Fibroblast of lung (primary cell): ENCODE measurements around the gene SCTR. TPM values are rescaled to one million over a fixed set of nuclear protein-coding genes. Genes with fewer than 3 reads are reported as not detected.

Experiments used
- DNase-seq, 2 donors: peaks; one replicate each; pipeline versions ENCODE4 v3.0.0 to v3.0.0-alpha.2; 2010; ENCODE audit warnings: low read depth in 2 of 2
- H2AFZ ChIP-seq: 2 replicates; pipeline ENCODE4 v1.5.1; 2012; ENCODE audit warnings: low read length, control low read depth, inconsistent platforms
- H3K27ac ChIP-seq: 2 replicates; pipeline ENCODE4 v1.5.1; 2011; ENCODE audit warnings: low read length, control low read depth; ENCODE audit not compliant: insufficient read depth
- H3K27me3 ChIP-seq: 2 replicates; pipeline ENCODE4 v1.5.1; 2011; ENCODE audit warnings: mild to moderate bottlenecking, low read length; ENCODE audit not compliant: control insufficient read depth, insufficient read depth
- H3K36me3 ChIP-seq: 2 replicates; pipeline ENCODE4 v1.5.1; 2011; ENCODE audit warnings: low read length; ENCODE audit not compliant: control insufficient read depth, insufficient read depth
- H3K4me1 ChIP-seq: 2 replicates; pipeline ENCODE4 v1.5.1; 2011; ENCODE audit warnings: low read length; ENCODE audit not compliant: control insufficient read depth, insufficient read depth; ENCODE audit errors: extremely low read depth
- H3K4me2 ChIP-seq: 2 replicates; pipeline ENCODE4 v1.5.1; 2011; ENCODE audit warnings: low read length, control low read depth; ENCODE audit not compliant: insufficient read depth; ENCODE audit errors: extremely low read depth
- H3K4me3 ChIP-seq, 4 experiments: fragments of 200-600 bp in 1 of 4; sonication (generic) in 1 of 4; replicated peaks in 1 of 4; 2 replicates each; pipeline ENCODE4 v1.5.1; 2011 to 2016; ENCODE audit warnings: low read length in 4 of 4, low read depth in 3 of 4, mild to moderate bottlenecking in 3 of 4, control low read depth in 2 of 4, inconsistent platforms in 1 of 4, mixed read lengths in 1 of 4; ENCODE audit not compliant: insufficient read depth in 1 of 4; ENCODE audit errors: control extremely low read depth in 1 of 4
- H3K79me2 ChIP-seq: 2 replicates; pipeline ENCODE4 v1.5.1; 2012; ENCODE audit warnings: mild to moderate bottlenecking, low read length, inconsistent platforms; ENCODE audit not compliant: control insufficient read depth, insufficient read depth
- H3K9ac ChIP-seq: 2 replicates; pipeline ENCODE4 v1.5.1; 2011; ENCODE audit warnings: mild to moderate bottlenecking, low read length, control low read depth; ENCODE audit not compliant: insufficient read depth
- H3K9me3 ChIP-seq: 2 replicates; pipeline ENCODE4 v1.5.1; 2012; ENCODE audit warnings: low read depth, low read length; ENCODE audit not compliant: control insufficient read depth, insufficient read depth
- H4K20me1 ChIP-seq: 2 replicates; pipeline ENCODE4 v1.5.1; 2011; ENCODE audit warnings: low read length; ENCODE audit not compliant: control insufficient read depth, insufficient read depth; ENCODE audit errors: extremely low read depth
- EZH2 ChIP-seq: IDR thresholded peaks from 2 replicates; pipeline ENCODE4 v1.5.1; 2012; ENCODE audit warnings: low read length, control low read depth, mild to moderate bottlenecking; ENCODE audit errors: missing control alignments
- polyA plus RNA-seq, 2 donors: library from polyadenylated mRNA; depleted of rRNA in 1 of 2; stranded (reverse) in 1 of 2; unstranded in 1 of 2; fragments of >200 nt; gene quantifications; 2 replicates each; pipeline ENCODE4 v1.2.1, GENCODE V29; 2011 to 2012; ENCODE audit warnings: missing spikeins in 1 of 2
- total RNA-seq: library from RNA; depleted of rRNA; stranded (reverse); fragments of >200 nt; gene quantifications from 2 replicates; pipeline ENCODE4 v1.2.1, GENCODE V29; 2014
- TF ChIP-seq, protein P1 (sequence below), 2 donors: IDR thresholded peaks in 1 of 2; conservative IDR thresholded peaks in 1 of 2; 1 replicate in 1 of 2; 2 replicates in 1 of 2; pipeline ENCODE4 v1.5.1; 2011 to 2012; ENCODE audit warnings: low read length in 2 of 2, control low read depth in 1 of 2, inconsistent platforms in 1 of 2, low read depth in 1 of 2, mild to moderate bottlenecking in 1 of 2

The SCTR gene
- total and polyA plus RNA-seq, 2 donors (not counting 1 experiment from before 2014, with no cell fraction given) = not detected

DNA sequence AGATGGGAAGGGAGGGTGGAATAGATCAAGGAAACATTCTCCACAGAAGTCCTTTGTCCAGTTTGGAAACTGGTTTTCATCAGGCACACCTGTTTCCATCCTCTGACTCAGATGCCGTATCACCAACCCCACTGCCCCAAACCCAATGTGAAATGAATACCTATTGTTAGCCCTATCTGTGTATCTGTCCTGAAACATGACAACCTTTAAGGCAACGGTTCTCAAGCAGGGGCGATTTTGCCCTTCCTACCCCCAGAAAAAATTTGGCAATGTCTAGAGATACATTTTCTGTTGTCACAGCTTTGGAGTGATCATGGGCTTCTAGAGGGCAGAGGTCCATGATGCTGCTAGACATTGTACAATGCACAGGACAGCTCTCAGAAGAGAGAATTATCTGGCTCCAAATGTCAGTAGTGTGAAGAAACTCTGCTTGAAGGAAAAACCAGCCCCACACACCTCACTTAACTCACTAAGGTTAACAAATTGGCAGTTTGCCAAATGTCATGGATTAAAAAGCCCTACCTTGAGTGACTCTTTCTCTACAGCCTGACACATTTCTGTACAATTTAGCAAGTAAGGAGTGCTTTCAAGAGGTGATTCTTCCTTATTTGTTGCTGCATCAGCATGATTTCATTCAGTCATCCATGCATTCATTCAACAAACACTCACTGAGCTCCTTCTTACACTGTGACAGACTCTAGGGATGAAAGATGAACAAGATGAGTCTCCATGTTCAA, 3.4 kb downstream of the SCTR start:
- no peak overlapping the region for H3K4me2 ChIP-seq
- H3K27me3 ChIP-seq = peaks cover 17% of the 10 kb centered on the region
- TF ChIP-seq EZH2 = no peak
- no peak for DNase-seq
- H4K20me1 ChIP-seq = no peaks in the 10 kb centered on the region
- no peaks in the 10 kb centered on the region for H3K9me3 ChIP-seq
- no peak overlapping the region for H3K4me3 ChIP-seq
- no peak overlapping the region for H2AFZ ChIP-seq
- no peak overlapping the region for H3K9ac ChIP-seq
- no peaks in the 10 kb centered on the region for H3K79me2 ChIP-seq
- no peak overlapping the region for H3K27ac ChIP-seq
- H3K4me1 ChIP-seq = no peaks in the 10 kb centered on the region
- H3K36me3 ChIP-seq = no peaks in the 10 kb centered on the region

DNA sequence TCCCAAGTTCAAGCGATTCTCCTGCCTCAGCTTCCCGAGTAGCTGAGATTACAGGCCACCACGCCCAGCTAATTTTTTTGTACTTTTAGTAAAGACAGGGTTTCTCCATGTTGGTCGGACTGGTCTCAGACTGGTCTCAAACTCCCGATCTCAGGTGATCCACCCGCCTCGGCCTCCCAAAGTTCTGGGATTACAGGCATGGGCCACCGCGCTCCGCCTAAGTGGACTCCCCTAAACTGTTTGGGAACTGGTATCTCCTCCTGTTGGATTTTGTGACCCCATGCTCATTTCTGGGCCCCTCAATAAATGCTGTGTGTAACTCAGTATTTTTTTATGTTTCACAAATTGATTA, 5.2 kb downstream of the SCTR start:
- H3K4me2 ChIP-seq = no peak overlapping the region
- H2AFZ ChIP-seq = no peak overlapping the region
- peaks cover 6% of the 10 kb centered on the region for H3K27me3 ChIP-seq
- H3K4me3 ChIP-seq = no peak overlapping the region
- TF ChIP-seq, protein P1, sequence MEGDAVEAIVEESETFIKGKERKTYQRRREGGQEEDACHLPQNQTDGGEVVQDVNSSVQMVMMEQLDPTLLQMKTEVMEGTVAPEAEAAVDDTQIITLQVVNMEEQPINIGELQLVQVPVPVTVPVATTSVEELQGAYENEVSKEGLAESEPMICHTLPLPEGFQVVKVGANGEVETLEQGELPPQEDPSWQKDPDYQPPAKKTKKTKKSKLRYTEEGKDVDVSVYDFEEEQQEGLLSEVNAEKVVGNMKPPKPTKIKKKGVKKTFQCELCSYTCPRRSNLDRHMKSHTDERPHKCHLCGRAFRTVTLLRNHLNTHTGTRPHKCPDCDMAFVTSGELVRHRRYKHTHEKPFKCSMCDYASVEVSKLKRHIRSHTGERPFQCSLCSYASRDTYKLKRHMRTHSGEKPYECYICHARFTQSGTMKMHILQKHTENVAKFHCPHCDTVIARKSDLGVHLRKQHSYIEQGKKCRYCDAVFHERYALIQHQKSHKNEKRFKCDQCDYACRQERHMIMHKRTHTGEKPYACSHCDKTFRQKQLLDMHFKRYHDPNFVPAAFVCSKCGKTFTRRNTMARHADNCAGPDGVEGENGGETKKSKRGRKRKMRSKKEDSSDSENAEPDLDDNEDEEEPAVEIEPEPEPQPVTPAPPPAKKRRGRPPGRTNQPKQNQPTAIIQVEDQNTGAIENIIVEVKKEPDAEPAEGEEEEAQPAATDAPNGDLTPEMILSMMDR (conservative IDR thresholded peaks at IDR 0.05 in 1 of 2, IDR thresholded peaks at IDR 0.05 in 1 of 2; ENCODE audit: low read depth in 1 of 2, low read length in 2 of 2) = no peak
- H3K4me1 ChIP-seq = no peaks in the 10 kb centered on the region
- no peak overlapping the region for H3K9ac ChIP-seq
- DNase-seq = no peak
- no peaks in the 10 kb centered on the region for H3K79me2 ChIP-seq
- H4K20me1 ChIP-seq = no peaks in the 10 kb centered on the region
- H3K27ac ChIP-seq = no peak overlapping the region
- H3K9me3 ChIP-seq = no peaks in the 10 kb centered on the region
- no peaks in the 10 kb centered on the region for H3K36me3 ChIP-seq

DNA sequence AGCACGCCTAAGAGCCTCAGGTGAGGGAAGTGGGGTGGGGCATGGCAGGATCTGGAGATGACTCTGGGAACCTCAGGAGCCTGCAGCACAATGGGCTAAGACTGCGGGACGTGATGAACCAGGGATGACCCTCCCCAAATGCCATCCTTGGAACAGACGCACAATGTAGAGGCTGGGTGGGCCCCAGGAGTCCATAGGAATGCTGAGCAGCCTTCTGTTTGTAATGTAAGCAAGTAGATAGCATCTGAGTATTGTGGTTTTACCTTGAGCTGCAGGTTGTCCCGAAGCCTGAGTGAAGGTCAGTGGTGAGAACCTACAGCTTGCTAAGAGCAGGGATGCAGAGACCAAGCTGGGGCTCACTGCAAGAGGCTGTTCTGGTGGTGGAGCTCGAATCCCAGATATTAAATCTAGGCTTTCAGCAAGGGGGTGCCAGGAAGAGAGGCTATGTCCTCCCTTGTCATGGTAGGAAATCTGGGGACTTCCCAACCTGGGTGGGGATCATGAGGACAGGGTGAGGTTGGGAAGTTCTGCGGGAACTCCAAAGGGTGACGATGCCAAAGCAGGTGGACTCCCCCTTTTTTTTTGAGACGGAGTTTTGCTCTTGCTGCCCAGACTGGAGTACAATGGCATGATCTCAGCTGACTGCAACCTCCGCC, 5.8 kb downstream of the SCTR start:
- Histone ChIP-seq H3K36me3 (no peaks in the 10 kb centered on the region), H2AFZ (no peak overlapping the region), H3K27ac (no peak overlapping the region), H3K4me2 (no peak overlapping the region), H3K27me3 (peaks cover 1% of the 10 kb centered on the region), H3K9ac (no peak overlapping the region), H3K4me1 (no peaks in the 10 kb centered on the region), H4K20me1 (no peaks in the 10 kb centered on the region), H3K79me2 (no peaks in the 10 kb centered on the region), H3K4me3 (no peak overlapping the region), H3K9me3 (no peaks in the 10 kb centered on the region)
- TF ChIP-seq EZH2 = no peak
- TF ChIP-seq, protein P1 (conservative IDR thresholded peaks at IDR 0.05 in 1 of 2, IDR thresholded peaks at IDR 0.05 in 1 of 2; ENCODE audit: low read depth in 1 of 2, low read length in 2 of 2) = no peak
- DNase-seq = no peak
